ENCODE data around the gene BUB1.

DNA sequence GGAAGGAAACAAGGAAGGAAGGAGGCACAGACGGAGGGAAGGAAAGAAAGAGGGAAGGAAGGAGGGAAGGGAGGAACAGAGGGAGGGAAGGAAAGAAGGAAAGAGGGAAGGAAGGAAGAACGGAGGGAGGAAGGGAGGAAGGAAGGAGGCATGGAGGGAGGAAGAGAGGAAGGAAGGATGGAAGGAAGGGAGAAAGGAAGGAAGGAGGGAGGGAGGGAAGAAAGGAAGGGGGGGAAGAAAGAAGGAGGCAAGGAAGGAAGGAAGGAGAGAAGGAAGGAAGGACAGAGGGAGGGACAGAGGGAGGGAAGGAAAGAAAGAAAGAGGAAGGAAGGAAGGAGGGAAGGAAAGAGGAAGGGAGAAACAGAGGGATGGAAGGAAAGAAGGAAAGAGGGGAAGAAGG is 47.0 kb upstream of the BUB1 start:
- TF ChIP-seq, protein P1, sequence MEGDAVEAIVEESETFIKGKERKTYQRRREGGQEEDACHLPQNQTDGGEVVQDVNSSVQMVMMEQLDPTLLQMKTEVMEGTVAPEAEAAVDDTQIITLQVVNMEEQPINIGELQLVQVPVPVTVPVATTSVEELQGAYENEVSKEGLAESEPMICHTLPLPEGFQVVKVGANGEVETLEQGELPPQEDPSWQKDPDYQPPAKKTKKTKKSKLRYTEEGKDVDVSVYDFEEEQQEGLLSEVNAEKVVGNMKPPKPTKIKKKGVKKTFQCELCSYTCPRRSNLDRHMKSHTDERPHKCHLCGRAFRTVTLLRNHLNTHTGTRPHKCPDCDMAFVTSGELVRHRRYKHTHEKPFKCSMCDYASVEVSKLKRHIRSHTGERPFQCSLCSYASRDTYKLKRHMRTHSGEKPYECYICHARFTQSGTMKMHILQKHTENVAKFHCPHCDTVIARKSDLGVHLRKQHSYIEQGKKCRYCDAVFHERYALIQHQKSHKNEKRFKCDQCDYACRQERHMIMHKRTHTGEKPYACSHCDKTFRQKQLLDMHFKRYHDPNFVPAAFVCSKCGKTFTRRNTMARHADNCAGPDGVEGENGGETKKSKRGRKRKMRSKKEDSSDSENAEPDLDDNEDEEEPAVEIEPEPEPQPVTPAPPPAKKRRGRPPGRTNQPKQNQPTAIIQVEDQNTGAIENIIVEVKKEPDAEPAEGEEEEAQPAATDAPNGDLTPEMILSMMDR (IDR thresholded peaks at IDR 0.05; ENCODE audit: low read length), result no peak
- TF ChIP-seq EZH2phosphoT487 (IDR thresholded peaks at IDR 0.05; ENCODE audit: low read length) (no peak), EZH2 (optimal IDR thresholded peaks at IDR 0.05; ENCODE audit: low read depth, low read length) (no peak)
